Mesendoderm (in vitro differentiated cells): Measurements from ENCODE around the gene CYGB.

Source experiments
- DNase-seq: peaks from one replicate; pipeline ENCODE4 v3.0.0; 2013
- H2AK5ac ChIP-seq: 2 replicates; pipeline ENCODE4 v1.6.1; 2013; ENCODE audit warnings: low read length, inconsistent platforms
- H2BK120ac ChIP-seq: 2 replicates; pipeline ENCODE4 v1.6.1; 2013; ENCODE audit warnings: low read depth, mild to moderate bottlenecking, low read length, moderate library complexity, mixed read lengths
- H2BK15ac ChIP-seq: replicated peaks from 2 replicates; pipeline ENCODE4 v1.6.1; 2013; ENCODE audit warnings: low read depth, mild to moderate bottlenecking, moderate library complexity
- H2BK5ac ChIP-seq: 2 replicates; pipeline ENCODE4 v1.6.1; 2013; ENCODE audit warnings: low read length, inconsistent platforms
- H3K18ac ChIP-seq: 2 replicates; pipeline ENCODE4 v1.6.1; 2013; ENCODE audit warnings: mild to moderate bottlenecking, low read length, mixed read lengths
- H3K23ac ChIP-seq: one replicate; pipeline ENCODE4 v1.6.1; 2013; ENCODE audit warnings: low read length
- H3K27ac ChIP-seq: 2 replicates; pipeline ENCODE4 v1.5.1; 2013; ENCODE audit warnings: low read depth, mild to moderate bottlenecking, inconsistent platforms, low read length, moderate library complexity
- H3K27me3 ChIP-seq: 2 replicates; pipeline ENCODE4 v1.6.1; 2013; ENCODE audit warnings: low read length, control low read depth, mild to moderate bottlenecking, inconsistent platforms; ENCODE audit not compliant: insufficient read depth, poor library complexity
- H3K36me3 ChIP-seq: 2 replicates; pipeline ENCODE4 v1.6.1; 2013; ENCODE audit warnings: low read length, inconsistent platforms; ENCODE audit not compliant: control insufficient read depth, insufficient read depth
- H3K4ac ChIP-seq: one replicate; pipeline ENCODE4 v1.6.1; 2013; ENCODE audit warnings: low read depth, mild to moderate bottlenecking, low read length, moderate library complexity
- H3K4me1 ChIP-seq: 2 replicates; pipeline ENCODE4 v1.6.1; 2013; ENCODE audit warnings: low read depth, low read length, inconsistent platforms; ENCODE audit not compliant: control insufficient read depth
- H3K4me2 ChIP-seq: 2 replicates; pipeline ENCODE4 v1.6.1; 2013; ENCODE audit warnings: low read length
- H3K4me3 ChIP-seq: 2 replicates; pipeline ENCODE4 v1.5.1; 2013; ENCODE audit warnings: mild to moderate bottlenecking, low read length
- H3K56ac ChIP-seq: one replicate; pipeline ENCODE4 v1.6.1; 2013; ENCODE audit warnings: low read length
- H3K79me1 ChIP-seq: 2 replicates; pipeline ENCODE4 v1.6.1; 2013; ENCODE audit warnings: low read length, inconsistent platforms
- H3K79me2 ChIP-seq: 2 replicates; pipeline ENCODE4 v1.6.1; 2013; ENCODE audit warnings: mild to moderate bottlenecking, low read length; ENCODE audit not compliant: control insufficient read depth, insufficient read depth
- H3K9ac ChIP-seq: 2 replicates; pipeline ENCODE4 v1.6.1; 2013; ENCODE audit warnings: low read length, inconsistent platforms
- H4K5ac ChIP-seq: one replicate; pipeline ENCODE4 v1.6.1; 2013; ENCODE audit warnings: low read length
- H4K8ac ChIP-seq: one replicate; pipeline ENCODE4 v1.6.1; 2013; ENCODE audit warnings: low read depth, mild to moderate bottlenecking, control low read depth, low read length, moderate library complexity
- WGBS: extraction: QIAGEN DNeasy Blood & Tissue Kit; methylation state at CpG from one replicate; pipeline ENCODE4 v1.1.7; 2013; ENCODE audit warnings: low lambda C conversion rate, missing lambda C conversion rate; ENCODE audit not compliant: insufficient coverage; ENCODE audit errors: extremely low coverage; 5-methylcytosine and 5-hydroxymethylcytosine counted together

Gene CYGB

GRCh38 chr17:76550712-76551615, 13.5 kb upstream of the CYGB start:
- no peak overlapping the region for H3K4ac ChIP-seq
- H3K27ac ChIP-seq: no peak overlapping the region
- H3K27me3 ChIP-seq: no peaks in the 10 kb centered on the region
- no peak overlapping the region for H3K4me3 ChIP-seq
- H3K4me1 ChIP-seq: no peaks in the 10 kb centered on the region
- no peak overlapping the region for H3K18ac ChIP-seq
- no peak overlapping the region for H3K56ac ChIP-seq
- WGBS: no CpG with 5 or more reads among the region's 15 CpGs
- no peak overlapping the region for H2BK5ac ChIP-seq
- no peak overlapping the region for H4K5ac ChIP-seq
- no peak overlapping the region for H3K9ac ChIP-seq
- H2BK120ac ChIP-seq: no peak overlapping the region
- H3K36me3 ChIP-seq: no peaks in the 10 kb centered on the region
- H2AK5ac ChIP-seq: no peak overlapping the region
- H3K4me2 ChIP-seq: no peak overlapping the region
- H4K8ac ChIP-seq: no peak overlapping the region
- no peak overlapping the region for H3K23ac ChIP-seq
- no peaks in the 10 kb centered on the region for H3K79me2 ChIP-seq
- peak; percentile 51 for DNase-seq
- no peak overlapping the region for H2BK15ac ChIP-seq
- no peaks in the 10 kb centered on the region for H3K79me1 ChIP-seq

GRCh38 chr17:76549539-76549938, 12.0 kb upstream of the CYGB start:
- no CpG with 5 or more reads among the region's 7 CpGs for WGBS
- Histone ChIP-seq H3K4ac (no peak overlapping the region), H3K56ac (no peak overlapping the region), H2BK120ac (no peak overlapping the region), H3K4me1 (peaks cover 5% of the 10 kb centered on the region), H3K79me1 (no peaks in the 10 kb centered on the region), H3K23ac (no peak overlapping the region), H2AK5ac (no peak overlapping the region), H3K4me3 (no peak overlapping the region), H4K8ac (no peak overlapping the region), H4K5ac (no peak overlapping the region), H3K27ac (no peak overlapping the region), H3K36me3 (no peaks in the 10 kb centered on the region), H3K79me2 (no peaks in the 10 kb centered on the region), H3K9ac (no peak overlapping the region), H2BK15ac (no peak overlapping the region), H3K4me2 (no peak overlapping the region), H3K18ac (no peak overlapping the region), H2BK5ac (no peak overlapping the region), H3K27me3 (no peaks in the 10 kb centered on the region)
- DNase-seq: no peak

DNA sequence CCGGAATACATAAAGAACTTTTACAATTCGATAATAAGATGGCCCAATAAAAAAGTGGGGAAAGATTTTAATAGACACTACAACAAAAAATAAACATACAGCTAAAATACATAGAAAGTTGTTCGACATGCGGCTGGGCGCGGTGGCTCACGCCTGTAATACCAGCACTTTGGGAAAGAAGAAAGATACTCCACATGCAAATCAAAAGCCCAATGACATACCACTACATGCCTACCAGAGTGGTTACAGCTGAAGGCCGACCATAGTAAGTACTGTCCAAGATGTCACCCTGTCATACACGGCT, 11.7 kb upstream of the CYGB start:
- H2BK5ac ChIP-seq: no peak overlapping the region
- no peak overlapping the region for H2BK120ac ChIP-seq
- H4K5ac ChIP-seq: no peak overlapping the region
- H3K23ac ChIP-seq: no peak overlapping the region
- no peak overlapping the region for H3K4me3 ChIP-seq
- no peak overlapping the region for H3K4ac ChIP-seq
- H3K36me3 ChIP-seq: no peaks in the 10 kb centered on the region
- no peaks in the 10 kb centered on the region for H3K79me1 ChIP-seq
- H2AK5ac ChIP-seq: no peak overlapping the region
- H3K79me2 ChIP-seq: no peaks in the 10 kb centered on the region
- no peak overlapping the region for H3K18ac ChIP-seq
- H3K4me2 ChIP-seq: no peak overlapping the region
- H3K27ac ChIP-seq: no peak overlapping the region
- no peak overlapping the region for H3K56ac ChIP-seq
- no peak overlapping the region for H2BK15ac ChIP-seq
- H3K27me3 ChIP-seq: no peaks in the 10 kb centered on the region
- no peak for DNase-seq
- no CpG with 5 or more reads among the region's 9 CpGs for WGBS
- H4K8ac ChIP-seq: no peak overlapping the region
- H3K9ac ChIP-seq: no peak overlapping the region
- peaks cover 7% of the 10 kb centered on the region for H3K4me1 ChIP-seq

GRCh38 chr17:76548378-76549214, 11.1 kb upstream of the CYGB start:
- Histone ChIP-seq H3K56ac (no peak overlapping the region), H4K8ac (no peak overlapping the region), H3K4ac (no peak overlapping the region), H2BK120ac (no peak overlapping the region), H3K4me2 (no peak overlapping the region), H3K27ac (no peak overlapping the region), H3K79me2 (no peaks in the 10 kb centered on the region), H3K23ac (no peak overlapping the region), H4K5ac (no peak overlapping the region), H3K18ac (no peak overlapping the region), H3K4me3 (no peak overlapping the region), H2BK5ac (no peak overlapping the region), H2BK15ac (no peak overlapping the region), H3K79me1 (no peaks in the 10 kb centered on the region), H3K4me1 (peaks cover 9% of the 10 kb centered on the region), H3K36me3 (no peaks in the 10 kb centered on the region), H3K27me3 (no peaks in the 10 kb centered on the region), H2AK5ac (no peak overlapping the region), H3K9ac (no peak overlapping the region)
- no peak for DNase-seq
- no CpG with 5 or more reads among the region's 9 CpGs for WGBS

DNA sequence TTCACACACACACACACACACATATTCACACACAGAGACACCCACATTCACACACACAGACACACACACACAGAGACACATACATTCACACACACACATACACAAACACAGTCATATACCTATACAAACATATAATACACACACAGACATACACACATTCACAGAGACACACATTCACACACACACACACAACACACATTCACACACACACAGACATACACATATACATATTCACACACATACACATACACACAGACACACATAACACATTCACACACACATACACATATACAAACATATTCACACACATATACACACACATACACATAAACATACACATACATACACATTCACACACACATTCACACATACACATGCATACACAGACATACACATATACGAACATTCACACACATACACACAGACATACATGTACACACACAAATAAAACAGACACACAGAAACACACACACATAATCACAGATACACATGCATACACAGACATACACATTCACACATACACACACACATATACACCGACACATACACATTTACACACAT, 10.2 kb upstream of the CYGB start:
- Histone ChIP-seq H2AK5ac (no peak overlapping the region), H3K4me2 (no peak overlapping the region), H3K27me3 (no peaks in the 10 kb centered on the region), H2BK15ac (no peak overlapping the region), H3K9ac (no peak overlapping the region), H3K23ac (no peak overlapping the region), H3K36me3 (no peaks in the 10 kb centered on the region), H3K4me3 (no peak overlapping the region), H3K79me2 (no peaks in the 10 kb centered on the region), H3K4ac (no peak overlapping the region), H3K18ac (no peak overlapping the region), H3K4me1 (peaks cover 16% of the 10 kb centered on the region), H3K79me1 (no peaks in the 10 kb centered on the region), H2BK5ac (no peak overlapping the region), H3K27ac (no peak overlapping the region), H2BK120ac (no peak overlapping the region), H4K5ac (no peak overlapping the region), H3K56ac (no peak overlapping the region), H4K8ac (no peak overlapping the region)
- 100% methylated on average over 1 of the region's 2 CpGs for WGBS
- no peak for DNase-seq
